Stimulated activated CD8-positive, alpha-beta memory T cell treated with anti-CD3 and anti-CD28 coated beads, Interleukin-15, amount 100 ng/mL, for 24 hours (primary cell): ENCODE results near the gene CREB3L4.
"Not testable (repeated sequence)": the region's sequence is repeated elsewhere in the genome, so short reads cannot be mapped to it uniquely, and the experiment has no call there.

Source experiments
- DNase-seq: peaks from one replicate; pipeline ENCODE4 v3.0.0-alpha.2; 2020; ENCODE audit warnings: low read depth

Gene CREB3L4

GRCh38 chr1:153984123-153984894 is 16.6 kb downstream of the CREB3L4 start:
- no peak for DNase-seq

GRCh38 chr1:153985341-153985912 is 17.7 kb downstream of the CREB3L4 start:
- DNase-seq, result no peak

- no peak for DNase-seq
These were observed 18.4 kb downstream of the CREB3L4 start, which contains the start of gene RAB13 for GRCh38 chr1:153985941-153986761. Gene RAB13, minus strand, starts transcription at chr1:153986339. Its CDS starts 103 bp downstream, at chr1:153986236.

- no peak for DNase-seq
These were observed 19.9 kb downstream of the CREB3L4 start for GRCh38 chr1:153987621-153988020.

- DNase-seq, result no peak
These were observed 22.9 kb downstream of the CREB3L4 start, which contains the start of gene RPS27 for GRCh38 chr1:153990468-153991150. Gene RPS27, plus strand, starts transcription at chr1:153990762. Its CDS starts 35 bp downstream, at chr1:153990797.

GRCh38 chr1:153991151-153991630 is 23.5 kb downstream of the CREB3L4 start:
- DNase-seq, result no peak

- DNase-seq, result no peak
These were observed 24.1 kb downstream of the CREB3L4 start for GRCh38 chr1:153991806-153992205.

- DNase-seq, result no peak
These were observed 27.5 kb downstream of the CREB3L4 start for GRCh38 chr1:153995202-153995601.

- DNase-seq, result no peak
These were observed 27.9 kb downstream of the CREB3L4 start for GRCh38 chr1:153995640-153996039.

- DNase-seq, result not testable (repeated sequence)
These were observed 29.2 kb downstream of the CREB3L4 start for GRCh38 chr1:153996882-153997281.

GRCh38 chr1:154000420-154000819 is 32.7 kb downstream of the CREB3L4 start:
- DNase-seq, result no peak

- no peak for DNase-seq
These were observed 38.4 kb downstream of the CREB3L4 start for GRCh38 chr1:154006136-154006535.

- no peak for DNase-seq
These were observed 44.4 kb downstream of the CREB3L4 start for GRCh38 chr1:154012129-154012528.

GRCh38 chr1:154012543-154012942 is 44.8 kb downstream of the CREB3L4 start:
- not testable (repeated sequence) for DNase-seq

GRCh38 chr1:154014154-154014907 is 46.6 kb downstream of the CREB3L4 start:
- DNase-seq, result no peak

GRCh38 chr1:154019269-154019668 is 51.6 kb downstream of the CREB3L4 start:
- DNase-seq, result no peak

- DNase-seq, result no peak
These were observed 52.2 kb downstream of the CREB3L4 start for GRCh38 chr1:154019940-154020339.
